T1000 (cell line): ENCODE measurements around the gene PTCH1.

Experiments
- DNase-seq: peaks from one replicate; lab custom pipeline; 2025; ENCODE audit warnings: mixed read lengths; lab: John Stamatoyannopoulos, UW

PTCH1 gene

GRCh38 chr9:95406121-95406520 lies 110.7 kb downstream of the PTCH1 start:
- DNase-seq, result no peak

GRCh38 chr9:95399261-95399660 lies 117.5 kb downstream of the PTCH1 start:
- DNase-seq, result no peak
